ENCODE measurements around the gene HIGD2A.
A peak's percentile ranks its signal among the peaks of the same experiment; 100 is the strongest.

Gene HIGD2A

DNA sequence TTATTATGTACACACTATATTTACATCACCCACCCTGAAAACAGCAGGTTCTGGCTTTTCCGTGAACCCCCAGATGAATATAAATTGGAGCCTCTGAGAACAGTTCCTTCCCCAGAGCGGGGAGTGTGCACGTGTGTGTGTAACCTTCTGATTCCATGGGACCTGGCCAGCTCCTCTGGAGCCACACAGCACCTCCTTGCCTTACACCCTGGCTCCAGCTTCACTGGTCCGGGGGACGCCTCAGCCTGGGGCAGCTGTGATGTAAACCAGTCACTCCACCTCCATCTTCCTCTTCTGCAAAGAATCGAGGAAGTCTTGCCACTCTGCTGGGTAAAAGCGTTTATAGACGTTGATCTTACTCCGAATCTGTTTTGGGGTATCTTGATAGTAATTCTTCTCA, 4.6 kb upstream of the HIGD2A start:
- Histone ChIP-seq H3K36me3 (peaks cover 66% of the 10 kb centered on the region), H3K4me3 (ENCODE audit: low read depth, low read length) (no peak overlapping the region), H3K4me1 (no peaks in the 10 kb centered on the region), H3K27me3 (no peaks in the 10 kb centered on the region), H3K9me3 (no peaks in the 10 kb centered on the region)
- no peak for DNase-seq
- TF ChIP-seq, protein P1, sequence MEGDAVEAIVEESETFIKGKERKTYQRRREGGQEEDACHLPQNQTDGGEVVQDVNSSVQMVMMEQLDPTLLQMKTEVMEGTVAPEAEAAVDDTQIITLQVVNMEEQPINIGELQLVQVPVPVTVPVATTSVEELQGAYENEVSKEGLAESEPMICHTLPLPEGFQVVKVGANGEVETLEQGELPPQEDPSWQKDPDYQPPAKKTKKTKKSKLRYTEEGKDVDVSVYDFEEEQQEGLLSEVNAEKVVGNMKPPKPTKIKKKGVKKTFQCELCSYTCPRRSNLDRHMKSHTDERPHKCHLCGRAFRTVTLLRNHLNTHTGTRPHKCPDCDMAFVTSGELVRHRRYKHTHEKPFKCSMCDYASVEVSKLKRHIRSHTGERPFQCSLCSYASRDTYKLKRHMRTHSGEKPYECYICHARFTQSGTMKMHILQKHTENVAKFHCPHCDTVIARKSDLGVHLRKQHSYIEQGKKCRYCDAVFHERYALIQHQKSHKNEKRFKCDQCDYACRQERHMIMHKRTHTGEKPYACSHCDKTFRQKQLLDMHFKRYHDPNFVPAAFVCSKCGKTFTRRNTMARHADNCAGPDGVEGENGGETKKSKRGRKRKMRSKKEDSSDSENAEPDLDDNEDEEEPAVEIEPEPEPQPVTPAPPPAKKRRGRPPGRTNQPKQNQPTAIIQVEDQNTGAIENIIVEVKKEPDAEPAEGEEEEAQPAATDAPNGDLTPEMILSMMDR (IDR thresholded peaks at IDR 0.05; ENCODE audit: low read depth, low read length) = no peak

DNA sequence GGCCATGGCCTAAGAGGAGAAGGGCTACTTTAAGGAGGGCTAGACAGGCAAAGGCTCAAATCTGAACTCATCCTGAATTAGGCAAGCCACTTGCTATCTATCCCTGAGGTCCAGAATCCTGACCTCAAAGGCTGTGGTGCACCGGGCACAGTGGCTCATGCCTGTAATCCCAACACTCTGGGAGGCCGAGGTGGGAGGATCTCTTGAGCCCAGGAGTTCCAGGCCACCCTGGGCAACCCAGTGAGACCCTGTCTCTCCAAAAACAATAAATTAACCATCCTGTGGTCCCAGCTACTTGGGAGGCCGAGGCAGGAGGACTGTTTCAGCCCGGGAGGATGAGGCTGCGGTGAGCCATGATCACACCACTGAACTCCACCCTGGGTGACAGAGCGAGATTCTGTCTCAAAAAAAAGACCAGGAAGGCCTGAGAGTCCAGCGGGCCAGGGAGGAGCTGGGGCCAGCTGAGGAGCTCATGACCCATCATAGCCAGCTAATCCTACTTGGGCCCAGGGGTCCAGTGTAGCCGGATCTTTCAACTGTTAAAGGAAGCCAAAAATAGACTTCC, 4.1 kb upstream of the HIGD2A start:
- Histone ChIP-seq H3K4me1 (no peaks in the 10 kb centered on the region), H3K36me3 (peaks cover 66% of the 10 kb centered on the region), H3K27me3 (no peaks in the 10 kb centered on the region), H3K4me3 (ENCODE audit: low read depth, low read length) (no peak overlapping the region), H3K9me3 (no peaks in the 10 kb centered on the region)
- no peak for DNase-seq
- TF ChIP-seq, protein P1 (IDR thresholded peaks at IDR 0.05; ENCODE audit: low read depth, low read length) = no peak

DNA sequence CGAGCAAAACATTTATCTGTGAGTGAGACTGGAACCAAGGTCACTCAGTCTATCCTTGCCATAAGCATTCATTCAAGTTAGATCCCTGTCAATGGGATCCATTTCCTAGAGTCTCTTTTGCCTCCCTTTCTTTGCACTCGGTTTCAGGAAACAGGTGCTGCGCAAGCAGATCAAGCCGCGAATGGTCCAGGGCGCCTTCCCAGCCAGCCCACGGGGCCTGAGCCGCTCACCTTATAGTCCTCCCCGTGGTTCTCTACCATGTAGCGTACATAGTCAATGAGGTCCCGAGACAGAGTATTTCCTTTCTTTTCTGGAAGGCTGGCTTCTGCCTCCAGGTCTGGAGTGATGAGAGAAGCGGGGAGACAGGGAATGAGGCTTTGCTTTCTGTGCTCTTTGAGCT, 3.6 kb upstream of the HIGD2A start:
- Histone ChIP-seq H3K36me3 (peaks cover 66% of the 10 kb centered on the region), H3K4me3 (ENCODE audit: low read depth, low read length) (no peak overlapping the region), H3K9me3 (no peaks in the 10 kb centered on the region)

DNA sequence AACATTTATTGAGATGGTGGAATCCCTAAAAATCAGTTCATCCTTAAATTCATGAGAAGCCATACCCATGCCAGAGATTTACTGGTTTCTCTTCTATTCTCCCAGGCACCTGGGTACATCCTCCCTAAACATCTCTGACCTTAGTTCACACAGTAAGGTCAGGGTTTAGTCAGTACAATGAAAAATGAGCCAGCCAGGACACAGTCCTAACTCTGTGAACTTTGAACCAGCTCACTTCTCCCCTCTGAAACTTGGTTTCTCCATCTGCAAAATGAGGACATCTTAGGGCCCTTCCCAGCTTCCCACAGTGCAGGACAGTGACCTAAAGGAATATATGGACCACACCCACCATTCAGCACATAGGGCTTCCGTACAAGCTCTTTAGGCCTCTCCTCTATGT, 2.1 kb upstream of the HIGD2A start:
- H3K9me3 ChIP-seq = no peaks in the 10 kb centered on the region
- TF ChIP-seq, protein P1 (IDR thresholded peaks at IDR 0.05; ENCODE audit: low read depth, low read length) = no peak
- peak overlapping the region; percentile 100 for H3K4me3 ChIP-seq (ENCODE audit: low read depth, low read length)
- DNase-seq = no peak
- no peaks in the 10 kb centered on the region for H3K27me3 ChIP-seq
- H3K36me3 ChIP-seq = peaks cover 73% of the 10 kb centered on the region
- no peaks in the 10 kb centered on the region for H3K4me1 ChIP-seq

More for the DNA sequence above, 3.6 kb upstream of the HIGD2A start:
- H3K27me3 ChIP-seq = no peaks in the 10 kb centered on the region
- no peak for DNase-seq
- no peaks in the 10 kb centered on the region for H3K4me1 ChIP-seq
- TF ChIP-seq, protein P1 (IDR thresholded peaks at IDR 0.05; ENCODE audit: low read depth, low read length) = no peak

DNA sequence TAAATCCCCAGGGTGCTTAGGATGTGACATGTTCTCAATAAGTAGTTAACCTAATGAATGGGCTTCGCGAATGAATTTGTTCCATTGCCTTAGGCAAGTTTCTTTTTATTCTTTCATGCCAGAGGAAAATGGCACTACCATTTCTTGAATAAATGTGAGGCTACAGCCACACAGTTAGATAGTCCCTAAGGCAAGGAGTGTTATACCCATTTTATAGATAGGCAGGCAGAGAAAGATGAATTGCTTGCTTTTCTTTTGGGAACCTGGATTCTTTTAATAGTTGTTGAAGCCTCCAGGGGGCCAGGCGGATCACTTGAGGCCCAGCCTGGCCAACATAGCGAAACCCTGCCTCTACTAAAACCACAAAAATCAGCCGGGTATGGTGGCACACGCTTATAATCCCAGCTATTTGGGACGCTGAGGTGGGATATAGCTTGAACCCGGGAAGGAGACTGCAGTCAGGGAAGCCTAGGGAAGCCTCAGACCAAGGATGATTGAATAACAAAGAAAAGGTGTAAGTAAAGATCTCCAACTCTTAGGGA, 1.1 kb upstream of the HIGD2A start:
- Histone ChIP-seq H3K4me3 (ENCODE audit: low read depth, low read length) (peak overlapping the region; percentile 100), H3K9me3 (no peaks in the 10 kb centered on the region), H3K36me3 (peaks cover 73% of the 10 kb centered on the region), H3K27me3 (no peaks in the 10 kb centered on the region), H3K4me1 (no peaks in the 10 kb centered on the region)
- DNase-seq = no peak
- TF ChIP-seq, protein P1 (IDR thresholded peaks at IDR 0.05; ENCODE audit: low read depth, low read length) = no peak

DNA sequence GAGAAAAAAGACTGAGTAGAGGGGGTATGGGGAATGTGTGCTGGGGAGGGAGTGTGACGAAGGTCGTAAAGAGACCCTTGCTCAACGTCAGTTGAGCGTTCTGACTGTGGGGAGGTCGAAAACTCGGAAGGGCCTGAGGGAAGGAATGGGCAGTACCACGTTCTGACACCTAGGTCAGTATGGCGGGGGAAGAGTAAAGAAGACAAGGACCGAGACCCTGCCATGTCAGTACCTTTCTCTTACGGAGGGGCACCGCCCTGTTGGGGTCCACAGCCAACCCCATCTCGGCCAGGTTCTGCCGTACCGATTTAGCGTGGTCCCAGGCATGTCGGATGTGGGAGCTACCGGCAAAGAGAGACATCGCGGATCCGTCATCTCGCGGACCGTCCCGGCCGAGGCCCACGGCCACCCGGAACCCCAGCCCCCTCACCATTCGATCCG, 528 bp upstream of the HIGD2A start:
- TF ChIP-seq, protein P1 (IDR thresholded peaks at IDR 0.05; ENCODE audit: low read depth, low read length) = no peak
- Histone ChIP-seq H3K36me3 (peaks cover 70% of the 10 kb centered on the region), H3K27me3 (no peaks in the 10 kb centered on the region), H3K4me1 (no peaks in the 10 kb centered on the region), H3K9me3 (no peaks in the 10 kb centered on the region), H3K4me3 (ENCODE audit: low read depth, low read length) (peak overlapping the region; percentile 100)
- peak; percentile 38 for DNase-seq
